Upper lobe of left lung (tissue), 4 donors: Measurements from ENCODE around the gene PTGFRN.

Source experiments
- POLR2A ChIP-seq, 4 donors: fragments of 450-650 bp; IDR thresholded peaks; one replicate each; pipeline ENCODE4 v1.5.1; 2016 to 2017; ENCODE audit warnings: antibody characterized with exemption in 4 of 4, mild to moderate bottlenecking in 2 of 4
- POLR2AphosphoS5 ChIP-seq, 2 donors: sonication (generic); formaldehyde crosslinking; IDR thresholded peaks; one replicate each; pipeline ENCODE4 v1.5.1; 2017; ENCODE audit warnings: antibody characterized with exemption in 2 of 2

DNA sequence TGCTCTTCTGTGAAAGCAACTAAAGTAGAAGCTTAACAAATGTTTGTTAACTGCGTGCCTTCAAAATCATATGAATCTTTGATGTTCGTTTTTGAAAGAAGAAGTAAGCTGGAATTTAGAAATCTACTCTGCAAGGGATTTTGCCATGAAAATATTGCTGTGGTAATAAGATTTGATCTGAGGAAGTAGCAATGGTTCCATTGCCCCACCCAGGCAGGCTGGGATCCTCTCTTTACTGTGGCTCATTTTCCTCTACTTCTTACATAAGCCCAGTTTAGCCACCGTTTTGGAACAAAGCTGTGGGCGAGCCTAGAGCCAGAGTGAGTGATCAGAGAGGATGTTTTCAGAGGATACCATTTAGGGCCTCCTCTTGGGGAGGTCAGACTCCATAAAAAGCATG is 20.3 kb upstream of the PTGFRN start:
- TF ChIP-seq POLR2A (IDR thresholded peaks at IDR 0.05) (no peak), POLR2AphosphoS5 (IDR thresholded peaks at IDR 0.05) (no peak)
